Motor neuron (in vitro differentiated cells): ENCODE data around the gene SCIMP. TPM values are rescaled to one million over a fixed set of nuclear protein-coding genes. Genes with fewer than 3 reads are reported as not detected.
"Not testable (repeated sequence)": the region's sequence is repeated elsewhere in the genome, so short reads cannot be mapped to it uniquely, and the experiment has no call there.

Experiments used
- ATAC-seq, 8 experiments: fragments of 200-7000 bp; cut with Tn5 transposase; replicated peaks in 6 of 8; 2 replicates each; pipeline ENCODE4 v1.8.0; 2021; ENCODE audit warnings: mild to moderate bottlenecking in 8 of 8, moderate library complexity in 8 of 8
- H3K27ac ChIP-seq, 2 donors: fragments of 250-450 bp; sonication (Bioruptor Pico); 2 replicates each; pipeline ENCODE4 v1.9.0; 2021; ENCODE audit warnings: antibody characterized with exemption in 2 of 2, mild to moderate bottlenecking in 2 of 2, moderate library complexity in 1 of 2
- H3K4me1 ChIP-seq, 2 donors: fragments of 250-450 bp; sonication (Bioruptor Pico); replicated peaks in 1 of 2; 2 replicates each; pipeline ENCODE4 v1.6.1; 2021; ENCODE audit warnings: antibody characterized with exemption in 2 of 2, mild to moderate bottlenecking in 2 of 2, moderate library complexity in 1 of 2
- H3K4me3 ChIP-seq, 5 donors: fragments of 250-450 bp; sonication (Bioruptor Pico); 2 replicates each; pipeline ENCODE4 v1.9.0; 2021; ENCODE audit warnings: antibody characterized with exemption in 5 of 5, mild to moderate bottlenecking in 5 of 5, moderate library complexity in 4 of 5
- whole genome bisulfite sequencing, 10 experiments: fragments of 450-650 bp; shearing (Covaris generic); methylation state at CpG; one replicate each; pipeline ENCODE4 v1.0.0; 2022; 5-methylcytosine and 5-hydroxymethylcytosine counted together
- in situ Hi-C, 9 experiments: fragments of 400-800 bp; cut with MboI; loops; one replicate each; pipeline ENCODE4 v1.15.0; 2021; ENCODE audit warnings: low sequenced_read_pairs in 9 of 9, low pct_unique_long_range_greater_than_20kb in 2 of 9; ENCODE audit not compliant: unreplicated experiment in 9 of 9
- total RNA-seq, 8 experiments: library from RNA; unstranded; fragments of 300-600 nt; gene quantifications; 2 replicates each; pipeline versions ENCODE4 v1.2.3 to v1.2.4, GENCODE V29; 2022

Gene SCIMP
- total RNA-seq, 8 experiments from 2014 or later: 0.21 to 1.2 (median 0.43) TPM; not detected in 1

- in situ Hi-C loops: no loop called here
- no peak overlapping the region for H3K4me3 ChIP-seq
These were observed 70.2 kb downstream of the SCIMP start for GRCh38 chr17:5164436-5164835.

GRCh38 chr17:5161793-5162192, 72.9 kb downstream of the SCIMP start:
- ATAC-seq, H3K4me1 ChIP-seq, H3K4me3 ChIP-seq, in situ Hi-C loops, H3K27ac ChIP-seq: not testable (repeated sequence)
- 0 to 100% (median 71%) methylated on average over 1 to 3 of the region's 3 CpGs; no CpG with 5 or more reads in 3 of the 10 experiments for WGBS, 10 experiments

More at GRCh38 chr17:5164436-5164835, 70.2 kb downstream of the SCIMP start:
- Histone ChIP-seq H3K27ac (no peak overlapping the region), H3K4me1 (no peaks in the 10 kb centered on the region)
- WGBS, 10 experiments: 45 to 100% (median 84%) methylated on average over 1 to 5 of the region's 6 CpGs; no CpG with 5 or more reads in 3 of the 10 experiments
- ATAC-seq: no peak

DNA sequence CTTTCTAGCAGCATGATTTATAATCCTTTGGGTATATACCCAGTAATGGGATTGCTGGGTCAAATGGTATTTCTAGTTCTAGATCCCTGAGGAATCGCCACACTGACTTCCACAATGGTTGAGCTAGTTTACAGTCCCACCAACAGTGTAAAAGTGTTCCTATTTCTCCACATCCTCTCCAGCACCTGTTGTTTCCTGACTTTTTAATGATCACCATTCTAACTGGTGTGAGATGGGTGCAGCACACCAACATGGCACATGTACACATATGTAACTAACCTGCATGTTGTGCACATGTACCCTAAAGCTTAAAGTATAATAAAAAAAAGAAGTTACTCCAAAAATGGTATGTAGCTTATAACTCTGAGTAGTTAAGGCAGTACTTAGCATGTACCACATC, 74.0 kb downstream of the SCIMP start:
- WGBS, 10 experiments: no CpG with 5 or more reads among the region's 1 CpG
- H3K27ac ChIP-seq, in situ Hi-C loops, H3K4me3 ChIP-seq, ATAC-seq, H3K4me1 ChIP-seq: not testable (repeated sequence)

Other genes starting within 250 kb of the SCIMP start
- 10 to 100 TPM in 4 of 8 experiments, 1 to 10 TPM in 4; 6.2 to 36.9 (median 10.6) TPM for gene CAMTA2, start 247.2 kb downstream of the SCIMP start, total RNA-seq
- 1 to 10 TPM in 3 of 8 experiments, under 1 TPM in 5; 0.54 to 2.4 (median 0.78) TPM for gene INCA1, start 237.3 kb downstream of the SCIMP start, total RNA-seq
- gene KIF1C, start 236.9 kb downstream of the SCIMP start, total RNA-seq: 10 to 100 TPM in 4 of 8 experiments, 1 to 10 TPM in 4; 3.9 to 76.4 (median 16.4) TPM
- 1 to 10 TPM in 1 of 8 experiments, under 1 TPM in 7; 0.05 to 1.6 (median 0.38) TPM for gene SLC52A1, start 199.4 kb downstream of the SCIMP start, total RNA-seq
- 1 to 10 TPM in 5 of 8 experiments, under 1 TPM in 3; 0.22 to 8.5 (median 1.6) TPM for gene ZFP3, start 156.4 kb downstream of the SCIMP start, total RNA-seq
- gene ZNF232, start 123.0 kb downstream of the SCIMP start, total RNA-seq: 10 to 100 TPM in 7 of 8 experiments, 1 to 10 TPM in 1; 6.0 to 22.3 (median 16.1) TPM
- gene USP6, start 118.8 kb downstream of the SCIMP start, total RNA-seq: under 1 TPM; 0.17 to 1.00 (median 0.47) TPM
- 10 to 100 TPM in 7 of 8 experiments, 1 to 10 TPM in 1; 9.5 to 18.9 (median 14.0) TPM for gene ZNF594, start 43.0 kb downstream of the SCIMP start, total RNA-seq
- gene RABEP1, start 47.4 kb upstream of the SCIMP start, total RNA-seq: 10 to 100 TPM; 38.5 to 65.4 (median 47.4) TPM
- gene NUP88, start 184.8 kb upstream of the SCIMP start, total RNA-seq: 100 to 1,000 TPM in 2 of 8 experiments, 10 to 100 TPM in 6; 42.0 to 146 (median 64.9) TPM
- 100 to 1,000 TPM in 4 of 8 experiments, 10 to 100 TPM in 4; 54.7 to 126 (median 99.1) TPM for gene RPAIN, start 185.3 kb upstream of the SCIMP start, total RNA-seq
- 100 to 1,000 TPM in 6 of 8 experiments, 10 to 100 TPM in 2; 92.1 to 408 (median 133) TPM for gene C1QBP, start 204.3 kb upstream of the SCIMP start, total RNA-seq
- gene DHX33, start 234.1 kb upstream of the SCIMP start, total RNA-seq: 10 to 100 TPM in 4 of 8 experiments, 1 to 10 TPM in 4; 6.6 to 34.9 (median 11.9) TPM